Endothelial cell of umbilical vein (primary cell): Measurements from ENCODE around the gene PXT1.

Source experiments
- CTCF ChIP-seq, 2 donors: IDR thresholded peaks; 1 replicate in 1 of 2; 2 replicates in 1 of 2; pipeline ENCODE4 v1.5.1; 2011; ENCODE audit warnings: low read length in 2 of 2, mild to moderate bottlenecking in 2 of 2, moderate library complexity in 2 of 2, control low read depth in 1 of 2, inconsistent platforms in 1 of 2, low read depth in 1 of 2; ENCODE audit not compliant: insufficient read depth in 1 of 2; ENCODE audit errors: extremely low read depth in 1 of 2
- EZH2 ChIP-seq: IDR thresholded peaks from 2 replicates; pipeline ENCODE4 v1.6.1; 2012; ENCODE audit warnings: borderline replicate concordance, low read depth, mild to moderate bottlenecking, moderate library complexity, low read length, inconsistent platforms; ENCODE audit not compliant: severe bottlenecking
- MYC ChIP-seq: IDR thresholded peaks from one replicate; pipeline ENCODE4 v1.6.1; 2011; ENCODE audit warnings: mild to moderate bottlenecking, low read depth, low read length
- POLR2A ChIP-seq: IDR thresholded peaks from 2 replicates; pipeline ENCODE4 v1.6.1; 2012; ENCODE audit warnings: low read depth, mild to moderate bottlenecking, control low read depth, low read length
- POLR2AphosphoS5 ChIP-seq: IDR thresholded peaks from 2 replicates; pipeline ENCODE4 v1.6.1; 2012; ENCODE audit warnings: low read depth, mild to moderate bottlenecking, control low read depth, low read length, moderate library complexity; ENCODE audit not compliant: insufficient read depth
- TF ChIP-seq, protein P1 (sequence below): IDR thresholded peaks from 2 replicates; pipeline ENCODE4 v1.6.1; 2011; ENCODE audit not compliant: insufficient read depth, insufficient read length

- TF ChIP-seq CTCF (IDR thresholded peaks at IDR 0.05; ENCODE audit: extremely low read depth in 1 of 2, insufficient read depth in 1 of 2, low read depth in 1 of 2, low read length in 2 of 2), result no peak
- TF ChIP-seq, protein P1, sequence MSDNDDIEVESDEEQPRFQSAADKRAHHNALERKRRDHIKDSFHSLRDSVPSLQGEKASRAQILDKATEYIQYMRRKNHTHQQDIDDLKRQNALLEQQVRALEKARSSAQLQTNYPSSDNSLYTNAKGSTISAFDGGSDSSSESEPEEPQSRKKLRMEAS, result no peak
- TF ChIP-seq POLR2A, result no peak
- TF ChIP-seq POLR2AphosphoS5, result no peak
- TF ChIP-seq MYC, result no peak
- no peak for TF ChIP-seq EZH2
These were observed 59.7 kb downstream of the PXT1 start for GRCh38 chr6:36382976-36383375.
